IMR-90 (cell line): ENCODE results near the gene SYNM.

Experiments used
- CTCF ChIP-seq: conservative IDR thresholded peaks from 2 replicates; pipeline ENCODE4 v1.5.1; 2012; ENCODE audit warnings: mild to moderate bottlenecking, low read depth, low read length, improper control_type of control experiment
- ELK1 ChIP-seq: fragments of 150-350 bp; IDR thresholded peaks from 2 replicates; pipeline ENCODE4 v1.6.1; 2016; ENCODE audit warnings: low read depth, mild to moderate bottlenecking, low read length, moderate library complexity, borderline replicate concordance
- MAFK ChIP-seq: IDR thresholded peaks from 2 replicates; pipeline ENCODE4 v1.6.1; 2012; ENCODE audit warnings: low read depth, low read length, improper control_type of control experiment
- NFE2L2 ChIP-seq: fragments of 150-350 bp; IDR thresholded peaks from 2 replicates; pipeline ENCODE4 v1.6.1; 2016; ENCODE audit warnings: low read depth, mild to moderate bottlenecking, low read length
- POLR2A ChIP-seq: IDR thresholded peaks from 2 replicates; pipeline ENCODE4 v1.6.1; 2012; ENCODE audit warnings: mild to moderate bottlenecking, low read depth, low read length
- RAD21 ChIP-seq: IDR thresholded peaks from 2 replicates; pipeline ENCODE4 v1.6.1; 2012; ENCODE audit warnings: low read length, improper control_type of control experiment
- RCOR1 ChIP-seq: IDR thresholded peaks from 2 replicates; pipeline ENCODE4 v1.6.1; 2012; ENCODE audit warnings: mild to moderate bottlenecking, low read length, improper control_type of control experiment; ENCODE audit not compliant: insufficient replicate concordance
- RFX5 ChIP-seq: IDR thresholded peaks from 2 replicates; pipeline ENCODE4 v1.8.0; 2012; ENCODE audit warnings: low read depth, mild to moderate bottlenecking, low read length, moderate library complexity
- SMC3 ChIP-seq: fragments of 150-350 bp; IDR thresholded peaks from 2 replicates; pipeline ENCODE4 v1.6.1; 2016; ENCODE audit warnings: low read depth, mild to moderate bottlenecking, antibody characterized with exemption, low read length, moderate library complexity

GRCh38 chr15:99129644-99130043 lies 24.8 kb downstream of the SYNM start:
- TF ChIP-seq CTCF (no peak), POLR2A (no peak), SMC3 (no peak), RAD21 (no peak), RFX5 (no peak), ELK1 (no peak), RCOR1 (no peak), MAFK (no peak), NFE2L2 (no peak)
